ENCODE measurements around the gene SSTR5. TPM values are rescaled to one million over a fixed set of nuclear protein-coding genes. Genes with fewer than 3 reads are reported as not detected.
A peak's percentile ranks its signal among the peaks of the same experiment; 100 is the strongest.

The SSTR5 gene
- total and polyA plus RNA-seq, 12 donors, result 0.17 to 14.4 (median 2.5) TPM; not detected in 2

DNA sequence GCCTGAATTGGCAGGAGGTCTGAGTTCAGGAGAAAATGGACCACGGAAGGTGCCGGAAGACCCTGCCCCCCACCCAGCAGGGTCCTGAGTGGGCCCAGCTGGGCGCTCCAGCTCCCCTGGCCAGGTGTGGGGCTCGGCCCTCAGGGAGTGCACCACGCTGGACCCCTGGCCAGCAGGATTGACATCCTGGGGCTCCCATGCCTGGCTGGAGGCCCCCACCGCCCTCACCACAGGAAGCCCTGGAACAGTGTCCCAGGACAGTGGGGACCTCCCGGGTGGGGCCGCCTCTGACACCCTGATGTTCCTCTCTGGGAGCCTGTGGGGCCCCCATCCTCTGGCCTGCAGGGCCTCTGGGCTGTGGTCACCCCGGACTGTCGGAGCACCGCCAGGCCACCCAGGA is 52.2 kb downstream of the SSTR5 start:
- no peak overlapping the region for H3K4me3 ChIP-seq
- no peaks in the 10 kb centered on the region for H3K9me3 ChIP-seq (replicated peaks in 1 of 3)
- no peaks in the 10 kb centered on the region for H3K4me1 ChIP-seq (replicated peaks in 1 of 2)
- H3K27ac ChIP-seq, result no peak overlapping the region
- DNase-seq, result no peak
- intact Hi-C loops (cut with DNase I), result no loop called here
- no peaks in the 10 kb centered on the region for H3K36me3 ChIP-seq (replicated peaks in 1 of 2)
- no peaks in the 10 kb centered on the region for H3K27me3 ChIP-seq
- 86 to 94% (median 93%) methylated on average over 3 to 11 of the region's 11 CpGs; no CpG with 5 or more reads in 1 of the 4 donors for WGBS, 4 donors
- no peak for TF ChIP-seq POLR2A (IDR thresholded peaks at IDR 0.05)

- H3K9me3 ChIP-seq (replicated peaks in 1 of 3), result no peaks in the 10 kb centered on the region
- DNase-seq, result peak in 1 of 7 donors; percentile 87
- H3K27me3 ChIP-seq, result no peaks in the 10 kb centered on the region
- WGBS, 4 donors, result 52 to 58% (median 54%) methylated on average over 4 to 18 of the region's 18 CpGs; no CpG with 5 or more reads in 1 of the 4 donors
- no peak overlapping the region for H3K4me3 ChIP-seq
- TF ChIP-seq POLR2A (IDR thresholded peaks at IDR 0.05), result no peak
- TF ChIP-seq, protein P1, sequence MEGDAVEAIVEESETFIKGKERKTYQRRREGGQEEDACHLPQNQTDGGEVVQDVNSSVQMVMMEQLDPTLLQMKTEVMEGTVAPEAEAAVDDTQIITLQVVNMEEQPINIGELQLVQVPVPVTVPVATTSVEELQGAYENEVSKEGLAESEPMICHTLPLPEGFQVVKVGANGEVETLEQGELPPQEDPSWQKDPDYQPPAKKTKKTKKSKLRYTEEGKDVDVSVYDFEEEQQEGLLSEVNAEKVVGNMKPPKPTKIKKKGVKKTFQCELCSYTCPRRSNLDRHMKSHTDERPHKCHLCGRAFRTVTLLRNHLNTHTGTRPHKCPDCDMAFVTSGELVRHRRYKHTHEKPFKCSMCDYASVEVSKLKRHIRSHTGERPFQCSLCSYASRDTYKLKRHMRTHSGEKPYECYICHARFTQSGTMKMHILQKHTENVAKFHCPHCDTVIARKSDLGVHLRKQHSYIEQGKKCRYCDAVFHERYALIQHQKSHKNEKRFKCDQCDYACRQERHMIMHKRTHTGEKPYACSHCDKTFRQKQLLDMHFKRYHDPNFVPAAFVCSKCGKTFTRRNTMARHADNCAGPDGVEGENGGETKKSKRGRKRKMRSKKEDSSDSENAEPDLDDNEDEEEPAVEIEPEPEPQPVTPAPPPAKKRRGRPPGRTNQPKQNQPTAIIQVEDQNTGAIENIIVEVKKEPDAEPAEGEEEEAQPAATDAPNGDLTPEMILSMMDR (IDR thresholded peaks at IDR 0.05), result no peak
- no peaks in the 10 kb centered on the region for H3K36me3 ChIP-seq (replicated peaks in 1 of 2)
- H3K27ac ChIP-seq, result no peak overlapping the region
- no peaks in the 10 kb centered on the region for H3K4me1 ChIP-seq (replicated peaks in 1 of 2)
- intact Hi-C loops (cut with DNase I), result no loop called here
These were observed 52.9 kb downstream of the SSTR5 start for GRCh38 chr16:1125471-1125870.

GRCh38 chr16:1126044-1126443 is 53.5 kb downstream of the SSTR5 start:
- Histone ChIP-seq H3K9me3 (replicated peaks in 1 of 3) (no peaks in the 10 kb centered on the region), H3K4me1 (replicated peaks in 1 of 2) (no peaks in the 10 kb centered on the region), H3K36me3 (replicated peaks in 1 of 2) (no peaks in the 10 kb centered on the region), H3K4me3 (no peak overlapping the region), H3K27me3 (no peaks in the 10 kb centered on the region), H3K27ac (no peak overlapping the region)
- 60 to 88% (median 69%) methylated on average over 1 to 17 of the region's 17 CpGs for WGBS, 4 donors
- DNase-seq, result no peak
- TF ChIP-seq POLR2A (IDR thresholded peaks at IDR 0.05), result no peak
- TF ChIP-seq, protein P1 (IDR thresholded peaks at IDR 0.05), result no peak
- intact Hi-C loops (cut with DNase I), result no loop called here

DNA sequence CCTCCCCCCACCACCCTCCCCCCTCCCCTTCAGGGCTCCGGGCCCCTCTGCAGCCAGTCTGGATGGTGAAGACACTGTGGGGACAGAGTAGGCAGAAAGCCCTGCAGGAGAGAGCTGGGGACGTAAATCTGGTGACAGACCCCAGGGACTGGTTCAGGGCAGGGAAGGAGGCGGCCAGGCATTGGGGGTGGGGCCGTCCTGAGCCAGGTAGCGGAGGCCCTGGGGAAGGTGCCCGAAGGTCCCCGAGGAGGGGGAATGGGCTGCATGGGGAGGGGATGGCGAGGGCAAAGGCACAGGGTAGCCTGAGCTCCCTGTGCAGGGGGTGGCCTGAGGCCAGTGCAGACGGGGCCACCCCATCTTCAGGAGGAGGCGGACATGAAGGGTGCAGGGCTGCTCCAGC is 54.0 kb downstream of the SSTR5 start:
- no peak for DNase-seq
- Histone ChIP-seq H3K4me1 (replicated peaks in 1 of 2) (no peaks in the 10 kb centered on the region), H3K27ac (no peak overlapping the region), H3K27me3 (no peaks in the 10 kb centered on the region), H3K4me3 (no peak overlapping the region), H3K36me3 (replicated peaks in 1 of 2) (no peaks in the 10 kb centered on the region), H3K9me3 (replicated peaks in 1 of 3) (no peaks in the 10 kb centered on the region)
- WGBS, 4 donors, result 56 to 67% (median 58%) methylated on average over 3 to 10 of the region's 10 CpGs
- intact Hi-C loops (cut with DNase I), result no loop called here
- TF ChIP-seq, protein P1 (IDR thresholded peaks at IDR 0.05), result no peak
- no peak for TF ChIP-seq POLR2A (IDR thresholded peaks at IDR 0.05)

DNA sequence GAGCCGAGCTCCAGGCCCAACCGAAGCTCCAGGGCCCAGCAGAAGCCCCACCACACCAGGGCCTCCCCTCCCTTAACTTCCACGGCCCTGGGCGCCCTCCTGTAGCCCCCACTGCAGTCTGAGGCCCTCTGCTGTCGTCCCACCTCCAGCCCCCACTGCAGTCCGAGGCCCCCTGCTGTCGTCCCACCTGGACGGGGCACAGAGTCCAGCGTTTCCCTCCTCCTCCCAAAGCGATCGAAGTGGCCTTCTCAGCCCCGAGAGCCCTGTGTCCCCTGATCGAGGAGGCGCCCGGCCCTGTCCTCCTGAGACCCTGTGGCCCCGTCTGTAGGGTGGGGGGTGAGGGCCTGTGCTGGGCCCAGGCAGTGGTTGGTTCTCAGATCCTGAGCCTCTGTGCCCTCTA is 54.6 kb downstream of the SSTR5 start:
- no peak overlapping the region for H3K27ac ChIP-seq
- TF ChIP-seq POLR2A (IDR thresholded peaks at IDR 0.05), result no peak
- TF ChIP-seq, protein P1 (IDR thresholded peaks at IDR 0.05), result no peak
- DNase-seq, result no peak
- no peaks in the 10 kb centered on the region for H3K9me3 ChIP-seq (replicated peaks in 1 of 3)
- H3K4me3 ChIP-seq, result no peak overlapping the region
- intact Hi-C loops (cut with DNase I), result no loop called here
- no peaks in the 10 kb centered on the region for H3K4me1 ChIP-seq (replicated peaks in 1 of 2)
- WGBS, 4 donors, result 47 to 74% (median 72%) methylated on average over 10 to 16 of the region's 16 CpGs
- H3K27me3 ChIP-seq, result no peaks in the 10 kb centered on the region
- H3K36me3 ChIP-seq (replicated peaks in 1 of 2), result no peaks in the 10 kb centered on the region
